ENCODE data around the gene NARS2. TPM values are rescaled to one million over a fixed set of nuclear protein-coding genes. Genes with fewer than 3 reads are reported as not detected.

Gene NARS2
- total RNA-seq, 1 donor: 37.1 TPM

- TF ChIP-seq CTCF (IDR thresholded peaks at IDR 0.05; ENCODE audit: insufficient read depth, low read depth, low read length): no peak
- no peak for DNase-seq (ENCODE audit: low read depth)
- no peak overlapping the region for H3K4me3 ChIP-seq (ENCODE audit: low read depth, low read length)
These were observed 174.0 kb downstream of the NARS2 start for GRCh38 chr11:78400702-78401101.

DNA sequence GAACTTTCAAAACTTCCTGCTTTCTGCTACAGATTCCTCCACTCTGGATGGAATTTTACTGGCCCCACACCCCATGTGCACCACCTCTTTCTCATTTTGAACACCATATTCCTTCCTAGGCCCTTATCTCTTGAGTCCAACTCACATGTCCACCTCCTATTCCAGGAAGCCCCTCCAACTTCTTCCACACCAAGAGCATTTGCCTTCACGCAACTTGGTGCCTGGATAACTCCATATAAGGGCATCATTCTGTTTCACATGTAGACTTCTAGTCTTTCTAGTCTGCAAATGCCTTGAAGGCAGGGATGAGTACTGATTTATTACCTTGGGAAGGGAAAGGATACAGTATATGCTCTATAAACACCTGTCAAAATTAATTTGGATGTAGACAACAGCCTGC lies 174.5 kb downstream of the NARS2 start:
- H3K4me3 ChIP-seq (ENCODE audit: low read depth, low read length): no peak overlapping the region
- no peak for TF ChIP-seq CTCF (IDR thresholded peaks at IDR 0.05; ENCODE audit: insufficient read depth, low read depth, low read length)
- peak; percentile 25 for DNase-seq (ENCODE audit: low read depth)

DNA sequence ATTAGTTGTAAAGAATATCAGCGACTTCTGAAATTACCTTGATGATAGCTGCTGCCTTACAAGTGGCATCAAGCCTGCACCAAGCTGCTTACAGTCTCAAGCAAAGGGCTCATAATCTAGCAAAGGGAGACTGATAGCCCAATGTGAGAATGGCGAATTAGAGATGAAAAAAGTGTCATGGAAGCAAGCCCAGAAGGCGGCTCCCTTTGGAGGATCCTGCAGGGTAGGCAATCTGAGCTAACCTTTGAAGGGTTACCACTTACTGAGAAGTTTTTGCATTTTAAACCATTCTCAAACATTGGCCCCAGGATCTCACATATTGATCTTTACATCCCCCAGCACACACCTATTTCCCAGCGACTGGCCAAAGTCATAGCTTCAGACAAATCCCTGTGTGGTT lies 175.5 kb downstream of the NARS2 start:
- no peak for DNase-seq (ENCODE audit: low read depth)
- H3K4me3 ChIP-seq (ENCODE audit: low read depth, low read length): no peak overlapping the region
- no peak for TF ChIP-seq CTCF (IDR thresholded peaks at IDR 0.05; ENCODE audit: insufficient read depth, low read depth, low read length)

GRCh38 chr11:78398715-78399114 lies 175.9 kb downstream of the NARS2 start:
- DNase-seq (ENCODE audit: low read depth): no peak
- H3K4me3 ChIP-seq (ENCODE audit: low read depth, low read length): no peak overlapping the region
- no peak for TF ChIP-seq CTCF (IDR thresholded peaks at IDR 0.05; ENCODE audit: insufficient read depth, low read depth, low read length)

GRCh38 chr11:78397398-78397797 lies 177.3 kb downstream of the NARS2 start:
- no peak for TF ChIP-seq CTCF (IDR thresholded peaks at IDR 0.05; ENCODE audit: insufficient read depth, low read depth, low read length)
- H3K4me3 ChIP-seq (ENCODE audit: low read depth, low read length): no peak overlapping the region
- peak; percentile 64 for DNase-seq (ENCODE audit: low read depth)

- DNase-seq (ENCODE audit: low read depth): no peak
- no peak overlapping the region for H3K4me3 ChIP-seq (ENCODE audit: low read depth, low read length)
- no peak for TF ChIP-seq CTCF (IDR thresholded peaks at IDR 0.05; ENCODE audit: insufficient read depth, low read depth, low read length)
These were observed 179.1 kb downstream of the NARS2 start for GRCh38 chr11:78395597-78395996.

GRCh38 chr11:78392854-78393253 lies 181.8 kb downstream of the NARS2 start:
- no peak overlapping the region for H3K4me3 ChIP-seq (ENCODE audit: low read depth, low read length)
- no peak for DNase-seq (ENCODE audit: low read depth)
- no peak for TF ChIP-seq CTCF (IDR thresholded peaks at IDR 0.05; ENCODE audit: insufficient read depth, low read depth, low read length)
